Vagina (tissue), 2 donors: ENCODE data around the gene C12orf56.

Experiments
- POLR2A ChIP-seq, 2 donors: fragments of 450-650 bp; IDR thresholded peaks; one replicate each; pipeline ENCODE4 v1.6.1; 2017; ENCODE audit warnings: antibody characterized with exemption in 2 of 2, mild to moderate bottlenecking in 2 of 2, moderate library complexity in 2 of 2
- POLR2AphosphoS5 ChIP-seq, 2 donors: sonication (generic); formaldehyde crosslinking; IDR thresholded peaks; one replicate each; pipeline ENCODE4 v1.9.0; 2017; ENCODE audit warnings: antibody characterized with exemption in 2 of 2, mild to moderate bottlenecking in 2 of 2, low read depth in 1 of 2; ENCODE audit not compliant: insufficient read depth in 1 of 2
- TF ChIP-seq, protein P1 (sequence below), 3 experiments: fragments of 450-650 bp in 2 of 3; fragments of 200-600 bp in 1 of 3; sonication (generic) in 1 of 3; IDR thresholded peaks; one replicate each; pipeline ENCODE4 v1.5.1; 2017 to 2019; ENCODE audit warnings: antibody characterized with exemption in 3 of 3, mild to moderate bottlenecking in 2 of 3, moderate library complexity in 2 of 3

DNA sequence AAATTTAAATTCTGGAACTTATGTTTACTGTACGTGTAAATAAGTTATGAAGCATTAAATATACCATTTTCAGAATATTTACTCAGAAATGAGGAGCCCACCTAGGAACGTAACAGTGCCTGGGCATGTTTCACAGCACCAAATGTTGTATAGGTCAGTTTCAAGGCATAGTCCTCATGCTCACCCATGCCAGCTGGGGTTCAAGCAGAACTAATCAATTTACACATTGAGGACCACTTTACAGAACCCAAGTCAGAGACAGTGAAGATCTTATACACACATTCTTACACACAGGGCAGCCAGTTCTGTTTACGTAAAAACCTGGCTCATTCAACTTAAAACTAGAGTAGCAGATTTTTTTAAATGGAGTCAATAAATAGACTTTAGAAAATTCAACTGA, 170.5 kb downstream of the C12orf56 start:
- TF ChIP-seq, protein P1, sequence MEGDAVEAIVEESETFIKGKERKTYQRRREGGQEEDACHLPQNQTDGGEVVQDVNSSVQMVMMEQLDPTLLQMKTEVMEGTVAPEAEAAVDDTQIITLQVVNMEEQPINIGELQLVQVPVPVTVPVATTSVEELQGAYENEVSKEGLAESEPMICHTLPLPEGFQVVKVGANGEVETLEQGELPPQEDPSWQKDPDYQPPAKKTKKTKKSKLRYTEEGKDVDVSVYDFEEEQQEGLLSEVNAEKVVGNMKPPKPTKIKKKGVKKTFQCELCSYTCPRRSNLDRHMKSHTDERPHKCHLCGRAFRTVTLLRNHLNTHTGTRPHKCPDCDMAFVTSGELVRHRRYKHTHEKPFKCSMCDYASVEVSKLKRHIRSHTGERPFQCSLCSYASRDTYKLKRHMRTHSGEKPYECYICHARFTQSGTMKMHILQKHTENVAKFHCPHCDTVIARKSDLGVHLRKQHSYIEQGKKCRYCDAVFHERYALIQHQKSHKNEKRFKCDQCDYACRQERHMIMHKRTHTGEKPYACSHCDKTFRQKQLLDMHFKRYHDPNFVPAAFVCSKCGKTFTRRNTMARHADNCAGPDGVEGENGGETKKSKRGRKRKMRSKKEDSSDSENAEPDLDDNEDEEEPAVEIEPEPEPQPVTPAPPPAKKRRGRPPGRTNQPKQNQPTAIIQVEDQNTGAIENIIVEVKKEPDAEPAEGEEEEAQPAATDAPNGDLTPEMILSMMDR (IDR thresholded peaks at IDR 0.05): no peak
- no peak for TF ChIP-seq POLR2A (IDR thresholded peaks at IDR 0.05)
- TF ChIP-seq POLR2AphosphoS5 (IDR thresholded peaks at IDR 0.05; ENCODE audit: insufficient read depth in 1 of 2, low read depth in 1 of 2): no peak
